Natural killer cell treated with Interleukin-12 subunit alpha and Interleukin-12 subunit beta and Interleukin-15 and Interleukin-18, amount 100 ng/mL, for 72 hours (primary cell): ENCODE results near the gene KASH5. TPM values are rescaled to one million over a fixed set of nuclear protein-coding genes. Genes with fewer than 3 reads are reported as not detected.
A peak's percentile ranks its signal among the peaks of the same experiment; 100 is the strongest.

Experiments used
- ATAC-seq, 2 donors: fragments of 150-1000 bp; cut with Tn5 transposase in 1 of 2; sonication (Bioruptor Pico), chemical (Tn5 transposase) in 1 of 2; 2 replicates each; pipeline ENCODE4 v1.10.0; 2021
- DNase-seq: peaks from one replicate; pipeline ENCODE4 v3.0.0; 2022; ENCODE audit warnings: low spot score
- H3K27ac Mint-ChIP-seq, 2 donors: 1 replicate in 1 of 2; 2 replicates in 1 of 2; pipeline ENCODE4 v1.8.0; 2022; ENCODE audit warnings: mixed read lengths in 2 of 2, mild to moderate bottlenecking in 1 of 2, moderate library complexity in 1 of 2
- H3K27me3 Mint-ChIP-seq, 2 donors: 1 replicate in 1 of 2; 2 replicates in 1 of 2; pipeline ENCODE4 v1.8.0; 2022; ENCODE audit warnings: mixed read lengths in 2 of 2
- H3K36me3 Mint-ChIP-seq: one replicate; pipeline ENCODE4 v1.8.0; 2022; ENCODE audit warnings: mixed read lengths
- H3K4me1 Mint-ChIP-seq, 2 donors: 1 replicate in 1 of 2; 2 replicates in 1 of 2; pipeline ENCODE4 v1.8.0; 2022; ENCODE audit warnings: low read depth in 2 of 2, mixed read lengths in 2 of 2, mild to moderate bottlenecking in 1 of 2
- H3K4me3 Mint-ChIP-seq: one replicate; pipeline ENCODE4 v1.8.0; 2022; ENCODE audit warnings: mixed read lengths
- H3K9me3 Mint-ChIP-seq: 2 replicates; pipeline ENCODE4 v1.8.0; 2022; ENCODE audit warnings: mixed read lengths
- total RNA-seq, 2 donors: library from RNA; stranded (reverse); gene quantifications; one replicate each; pipeline ENCODE4 v1.2.3, GENCODE V29; 2022

KASH5 gene
- total RNA-seq, 2 donors from 2014 or later: 0.56 TPM; not detected in 1

DNA sequence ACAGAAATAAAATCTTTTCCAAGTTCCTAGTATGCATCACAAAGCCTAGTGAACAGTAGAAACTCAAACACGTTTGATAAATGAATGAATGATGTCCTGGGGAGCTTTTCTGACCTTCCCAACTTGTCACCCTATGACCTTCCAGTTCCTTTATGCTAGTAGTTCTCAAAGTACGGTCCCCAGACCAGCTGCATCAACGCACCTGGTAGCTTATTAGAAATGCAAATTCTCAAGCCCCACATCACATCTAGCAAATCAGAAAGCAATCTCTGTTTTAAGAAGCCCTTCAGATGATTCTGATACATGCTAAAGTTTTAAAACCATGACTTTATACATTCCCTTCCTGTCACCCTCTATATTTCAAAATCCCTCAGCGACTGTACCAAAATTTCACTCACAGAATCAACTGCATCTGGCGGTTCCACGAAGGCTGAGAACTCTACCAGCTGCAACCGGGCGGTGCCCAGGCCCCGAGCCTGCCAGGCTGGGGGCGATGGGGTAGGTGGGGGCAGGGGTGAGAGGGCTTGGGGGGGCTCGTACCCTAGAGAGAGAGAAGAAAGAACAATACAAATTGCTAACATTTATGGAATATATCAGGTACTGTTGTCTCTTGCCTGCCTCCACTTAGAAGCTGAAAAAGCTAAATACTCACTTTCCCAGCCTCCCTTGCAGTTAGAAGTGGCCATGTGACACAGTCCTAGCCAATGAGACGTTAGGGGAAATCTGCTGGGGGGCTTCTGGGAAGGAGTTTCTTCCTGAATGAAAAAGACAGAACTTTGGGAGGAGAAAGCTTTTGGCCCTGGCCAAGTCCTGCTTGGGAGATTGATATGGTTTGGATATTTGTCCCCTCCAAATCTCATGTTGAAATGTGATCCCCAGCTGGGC is 39.5 kb upstream of the KASH5 start:
- Mint-ChIP-seq H3K4me3 (no peak overlapping the region), H3K4me1 (peaks cover 11 to 19% of the 10 kb centered on the region in 2 donors), H3K27ac (no peak overlapping the region), H3K9me3 (no peaks in the 10 kb centered on the region), H3K27me3 (peaks cover 0 to 3% of the 10 kb centered on the region in 2 donors), H3K36me3 (no peaks in the 10 kb centered on the region)
- no peak for ATAC-seq
- no peak for DNase-seq

DNA sequence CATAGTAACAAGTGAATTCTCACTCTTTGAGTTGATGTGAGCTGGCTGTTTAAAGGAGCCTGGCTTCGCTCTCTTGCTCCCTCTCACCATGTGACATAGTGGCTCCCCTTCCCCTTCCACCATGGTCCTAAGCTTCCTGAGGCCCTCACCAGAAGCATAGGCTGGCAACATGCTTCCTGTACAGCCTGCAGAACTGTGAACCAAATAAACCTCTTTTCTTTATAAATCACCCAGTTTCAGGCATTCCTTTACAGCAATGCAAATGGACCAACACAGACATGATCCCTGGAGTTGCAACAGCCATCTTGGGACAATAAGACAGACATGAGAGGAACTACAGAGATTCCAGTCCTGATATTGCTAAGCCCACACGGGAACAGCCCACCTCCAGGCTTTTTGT is 38.5 kb upstream of the KASH5 start:
- ATAC-seq (no peak), DNase-seq (no peak)
- Mint-ChIP-seq H3K4me1 (peaks cover 9 to 15% of the 10 kb centered on the region in 2 donors), H3K9me3 (no peaks in the 10 kb centered on the region), H3K27ac (no peak overlapping the region), H3K36me3 (no peaks in the 10 kb centered on the region), H3K27me3 (peaks cover 1 to 3% of the 10 kb centered on the region in 2 donors), H3K4me3 (no peak overlapping the region)

DNA sequence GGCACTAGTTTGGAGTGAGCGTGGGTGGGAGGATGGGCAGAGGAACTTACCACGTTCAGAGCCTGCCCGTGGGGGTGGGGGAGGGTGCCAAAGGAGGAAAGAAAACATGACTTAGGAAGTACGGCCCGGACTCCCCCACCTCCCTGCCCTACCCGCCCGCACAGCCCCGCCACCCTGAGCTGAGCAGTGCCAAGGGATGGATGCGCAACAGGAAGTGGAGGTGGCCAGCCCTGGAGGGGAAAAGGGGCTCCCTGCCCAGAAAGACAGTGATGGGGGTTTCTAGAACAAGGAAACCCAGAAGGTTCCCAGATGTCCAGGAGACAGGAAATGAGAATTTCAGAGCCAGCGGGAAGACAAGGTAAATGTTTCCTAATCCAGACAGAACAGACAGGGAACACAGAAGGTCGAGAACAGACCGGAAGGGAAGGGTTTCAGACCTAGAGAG is 32.1 kb upstream of the KASH5 start:
- Mint-ChIP-seq H3K4me3 (peak overlapping the region; percentile 24), H3K36me3 (no peaks in the 10 kb centered on the region), H3K9me3 (no peaks in the 10 kb centered on the region), H3K27ac (peak overlapping the region in 1 of 2 donors; percentile 56), H3K4me1 (peaks cover 18 to 27% of the 10 kb centered on the region in 2 donors), H3K27me3 (peaks cover 18 to 21% of the 10 kb centered on the region in 2 donors)
- ATAC-seq (no peak), DNase-seq (no peak)

DNA sequence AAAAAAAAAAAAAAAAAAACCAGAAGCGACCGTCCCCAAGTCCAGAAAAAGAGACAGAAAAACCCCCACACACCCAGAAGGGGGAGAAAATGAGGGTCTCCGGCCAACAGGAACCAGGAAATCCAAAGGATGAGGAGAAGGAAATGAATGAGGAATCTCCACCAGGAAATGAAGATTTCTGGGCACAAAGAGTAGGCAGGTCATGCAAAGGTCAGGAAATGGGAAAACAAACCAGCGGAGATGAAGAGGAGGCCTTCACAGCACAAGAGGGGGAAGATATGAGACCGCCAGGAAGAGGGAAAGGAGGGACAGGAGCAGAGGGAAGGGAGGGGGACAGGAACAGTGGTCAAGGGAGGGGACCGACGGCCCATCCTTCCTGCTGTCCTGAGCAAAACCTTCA is 31.7 kb upstream of the KASH5 start:
- no peaks in the 10 kb centered on the region for H3K9me3 Mint-ChIP-seq
- H3K4me3 Mint-ChIP-seq: peak overlapping the region; percentile 24
- H3K36me3 Mint-ChIP-seq: no peaks in the 10 kb centered on the region
- peaks cover 21 to 29% of the 10 kb centered on the region in 2 donors for H3K4me1 Mint-ChIP-seq
- H3K27me3 Mint-ChIP-seq: peaks cover 21% of the 10 kb centered on the region in 2 donors
- DNase-seq (no peak), ATAC-seq (no peak)
- H3K27ac Mint-ChIP-seq: no peak overlapping the region

DNA sequence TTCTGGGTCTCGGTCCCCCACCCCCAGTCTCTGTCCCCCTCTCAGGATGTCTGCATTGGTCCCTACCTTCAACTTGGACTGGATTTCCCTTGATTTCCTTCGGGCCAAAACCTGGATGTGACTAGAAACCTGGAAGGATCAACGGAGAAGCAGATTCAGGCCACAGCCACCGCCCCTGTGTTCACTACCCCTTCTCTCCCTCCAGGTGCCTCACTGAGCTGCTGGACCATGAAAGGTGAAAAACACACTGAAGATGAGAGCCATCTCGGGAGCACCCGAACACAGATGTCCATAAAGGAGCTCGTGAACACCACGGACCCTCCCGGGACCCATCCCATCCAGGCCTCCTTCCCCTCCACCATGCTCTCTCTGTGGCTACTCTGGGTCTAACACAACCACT is 30.9 kb upstream of the KASH5 start:
- Mint-ChIP-seq H3K4me3 (no peak overlapping the region), H3K9me3 (no peaks in the 10 kb centered on the region), H3K4me1 (peaks cover 27 to 29% of the 10 kb centered on the region in 2 donors), H3K27ac (no peak overlapping the region), H3K27me3 (peaks cover 21 to 27% of the 10 kb centered on the region in 2 donors), H3K36me3 (no peaks in the 10 kb centered on the region)
- DNase-seq: no peak
- ATAC-seq: no peak

DNA sequence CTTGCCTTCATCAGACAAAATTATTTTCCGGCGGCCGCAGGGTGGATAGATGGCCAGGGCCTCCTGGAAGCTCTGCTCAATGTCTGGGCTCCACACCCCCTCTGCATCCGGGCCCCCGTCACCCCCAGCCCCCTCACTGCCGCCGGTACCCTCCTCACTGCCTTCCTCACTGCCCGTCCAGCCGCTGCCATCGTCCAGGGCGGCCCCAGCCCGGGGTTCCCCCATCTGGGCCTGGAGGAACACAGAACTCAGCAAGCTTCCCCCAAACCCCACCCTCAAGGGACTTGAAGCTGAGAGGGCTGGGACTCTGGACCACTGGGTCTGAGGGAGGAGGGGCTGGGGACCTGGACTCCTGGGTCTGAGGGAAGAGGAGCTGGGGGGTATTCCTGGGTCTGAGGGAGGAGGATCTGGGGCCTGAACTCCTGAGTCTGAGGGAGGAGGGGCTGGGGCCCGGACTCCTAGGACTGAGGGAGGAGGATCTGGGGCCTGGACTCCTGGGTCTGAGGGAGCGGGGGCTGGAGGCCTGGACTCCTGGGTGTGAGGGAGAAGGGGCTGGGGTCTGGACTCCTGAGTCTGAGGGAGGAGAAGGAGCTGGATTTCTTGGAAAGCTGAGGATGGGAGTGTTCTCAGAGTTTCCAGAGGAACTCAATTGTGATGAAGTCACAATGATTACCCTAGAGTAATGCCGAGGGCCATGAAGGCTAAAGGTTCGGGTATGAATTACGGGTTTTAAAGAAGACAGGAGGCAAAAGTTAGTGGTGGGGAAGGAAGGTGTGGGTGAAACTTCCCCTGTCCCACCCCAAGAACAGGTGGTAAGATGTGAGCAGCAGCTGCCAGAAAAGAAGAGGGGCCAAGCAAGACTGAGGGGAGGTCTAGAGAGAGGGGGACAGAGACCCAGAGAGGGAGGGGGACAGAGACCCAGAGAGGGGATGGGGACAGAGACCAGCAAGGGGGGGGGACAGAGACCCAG is 27.9 kb upstream of the KASH5 start:
- H3K36me3 Mint-ChIP-seq: no peaks in the 10 kb centered on the region
- no peak overlapping the region for H3K27ac Mint-ChIP-seq
- no peak overlapping the region for H3K4me3 Mint-ChIP-seq
- H3K9me3 Mint-ChIP-seq: no peaks in the 10 kb centered on the region
- ATAC-seq (no peak), DNase-seq (no peak)
- peaks cover 15 to 25% of the 10 kb centered on the region in 2 donors for H3K27me3 Mint-ChIP-seq
- peaks cover 29% of the 10 kb centered on the region in 2 donors for H3K4me1 Mint-ChIP-seq

DNA sequence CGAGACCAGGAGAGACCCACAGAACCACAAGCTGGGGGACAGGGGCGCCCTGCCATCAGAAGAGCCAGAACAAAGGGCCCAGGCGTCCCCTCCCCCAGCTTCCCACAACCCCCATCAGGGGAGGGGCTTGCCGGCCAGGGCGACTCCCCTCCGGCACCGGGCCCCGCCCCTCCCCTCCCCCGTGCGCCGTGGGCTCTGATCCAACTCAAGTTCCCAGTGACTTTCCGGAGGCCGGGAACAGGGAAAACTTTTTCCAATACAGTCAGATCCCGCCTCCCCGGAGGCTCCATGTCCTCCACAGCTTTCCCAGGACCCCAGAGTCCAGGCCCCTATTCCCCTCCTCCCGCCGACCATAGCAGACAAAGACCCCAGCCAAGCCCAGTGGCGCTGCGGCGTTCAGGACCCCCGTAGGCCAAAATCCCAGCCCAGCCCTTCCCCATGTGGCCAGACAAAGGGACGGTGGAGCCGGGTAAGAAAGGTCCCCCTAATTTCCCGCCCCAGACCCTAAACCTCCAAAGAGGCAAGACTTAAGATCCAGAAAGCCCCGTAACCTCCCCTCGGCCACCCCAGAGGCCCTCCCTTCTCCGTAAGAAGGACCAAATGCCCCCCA is 26.5 kb upstream of the KASH5 start:
- DNase-seq (no peak), ATAC-seq (no peak)
- no peaks in the 10 kb centered on the region for H3K36me3 Mint-ChIP-seq
- H3K9me3 Mint-ChIP-seq: no peaks in the 10 kb centered on the region
- H3K4me3 Mint-ChIP-seq: peak overlapping the region; percentile 42
- H3K27ac Mint-ChIP-seq: no peak overlapping the region
- H3K4me1 Mint-ChIP-seq: peaks cover 18 to 20% of the 10 kb centered on the region in 2 donors
- peaks cover 7 to 21% of the 10 kb centered on the region in 2 donors for H3K27me3 Mint-ChIP-seq

DNA sequence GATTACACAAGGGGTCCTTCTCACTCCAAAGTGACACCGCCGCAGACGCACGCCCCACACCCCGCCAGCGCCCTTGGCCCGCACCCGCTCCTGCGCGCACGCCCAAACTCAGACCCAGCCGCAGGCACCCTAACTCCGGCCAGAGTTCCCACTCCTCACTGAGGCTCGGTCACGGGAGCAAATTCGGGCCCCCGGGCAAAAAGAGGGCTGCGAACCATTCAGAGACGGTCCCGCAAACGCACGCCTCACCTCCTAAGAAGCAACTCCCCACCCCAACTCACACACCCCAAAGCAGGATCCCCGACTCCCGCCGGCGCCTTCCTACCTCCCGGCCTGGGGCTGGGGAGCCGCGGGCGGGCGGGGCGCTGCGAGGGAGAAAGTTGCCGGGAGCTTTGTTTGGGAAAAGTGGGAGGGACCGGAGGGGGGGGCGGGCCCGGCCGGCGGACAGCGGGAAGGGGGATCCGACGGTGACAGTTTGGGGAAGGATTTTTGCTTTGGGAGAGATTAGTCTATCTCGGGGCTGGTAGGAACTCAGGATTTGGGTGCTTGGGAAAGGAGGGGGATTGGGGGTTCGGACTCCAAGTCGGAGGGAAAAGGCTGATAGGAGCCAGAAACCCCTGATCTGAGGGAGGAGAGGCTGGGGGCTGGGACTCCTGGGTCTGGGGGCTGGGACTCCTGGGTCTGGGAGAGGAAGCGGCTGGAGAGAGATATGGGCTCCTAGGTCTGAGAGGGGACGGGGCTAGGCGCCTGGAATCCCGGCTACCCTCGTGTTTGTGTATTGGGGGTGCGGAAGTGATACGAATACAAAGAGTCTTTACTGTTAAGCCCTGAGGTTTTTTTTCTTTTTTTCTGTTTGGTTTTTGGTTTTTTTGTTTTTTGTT is 25.8 kb upstream of the KASH5 start, which contains the start of gene TEAD2:
TEAD2 (minus strand) TSS at position 369 of the 881 bp plus-strand sequence. CDS start 2,341 bp downstream, outside the sequence.
- DNase-seq (no peak), ATAC-seq (no peak)
- Mint-ChIP-seq H3K27ac (no peak within 1 kb of the TSS), H3K36me3 (no peaks in the 10 kb centered on the region), H3K9me3 (no peaks in the 10 kb centered on the region), H3K4me3 (peak within 1 kb of the TSS; percentile 42), H3K27me3 (peaks cover 0 to 21% of the 10 kb centered on the region in 2 donors), H3K4me1 (peaks cover 11 to 20% of the 10 kb centered on the region in 2 donors)

DNA sequence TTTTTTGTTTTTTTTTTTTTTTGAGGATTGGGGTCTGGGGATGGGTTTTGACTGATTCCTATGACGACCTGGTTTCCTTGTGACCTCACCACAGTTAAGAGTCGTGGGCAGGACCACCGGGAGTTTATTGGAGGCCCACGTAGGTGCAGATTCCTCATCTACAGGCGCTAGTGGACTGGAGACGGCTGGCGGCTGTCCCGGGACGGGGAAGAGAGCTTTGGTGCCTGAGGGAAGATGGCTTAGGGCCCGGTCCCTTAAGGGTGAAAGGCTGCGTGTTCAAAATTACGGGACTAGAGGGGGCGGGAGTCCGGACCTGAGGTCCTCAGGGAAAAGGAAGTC is 25.2 kb upstream of the KASH5 start:
- Mint-ChIP-seq H3K4me3 (no peak overlapping the region), H3K27ac (no peak overlapping the region), H3K36me3 (no peaks in the 10 kb centered on the region), H3K27me3 (peaks cover 0 to 21% of the 10 kb centered on the region in 2 donors), H3K4me1 (peaks cover 11 to 20% of the 10 kb centered on the region in 2 donors), H3K9me3 (no peaks in the 10 kb centered on the region)
- ATAC-seq: no peak
- DNase-seq: no peak

DNA sequence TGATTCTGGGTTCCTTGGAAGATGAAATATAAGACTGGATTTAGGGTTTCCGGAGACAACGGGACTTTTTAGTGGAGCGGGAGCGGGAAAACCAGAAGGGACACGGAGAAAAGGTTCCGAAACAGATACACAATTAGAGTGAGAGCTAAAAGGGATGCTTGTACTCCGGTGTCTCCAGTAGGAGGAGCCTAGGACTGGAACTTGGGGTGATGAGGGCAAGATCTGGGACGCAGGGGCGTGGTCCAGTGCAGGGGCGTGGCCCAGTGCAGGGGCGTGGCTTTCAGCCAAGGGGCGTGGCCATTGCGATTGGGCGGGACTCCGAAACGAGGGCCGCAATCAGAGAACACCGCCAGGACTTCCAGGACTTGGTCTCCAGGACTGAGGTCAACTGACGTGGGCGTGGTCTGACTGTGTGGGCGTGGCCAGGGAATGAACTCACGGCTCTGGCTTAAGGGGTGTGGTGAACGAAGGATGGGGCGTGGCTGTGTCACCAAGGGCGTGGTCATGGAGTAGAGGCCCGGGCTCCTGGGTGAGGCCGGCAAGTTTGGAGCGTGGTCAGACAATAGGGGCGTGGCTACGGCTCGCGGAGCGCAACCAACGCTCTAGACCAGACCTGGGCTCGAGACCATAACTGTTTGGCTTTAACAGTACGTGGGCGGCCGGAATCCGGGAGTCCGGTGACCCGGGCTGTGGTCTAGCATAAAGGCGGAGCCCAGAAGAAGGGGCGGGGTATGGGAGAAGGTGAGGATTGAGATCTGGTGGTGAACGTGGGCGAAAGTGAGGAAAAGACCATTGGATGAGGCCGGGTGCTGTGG is 24.6 kb upstream of the KASH5 start, which contains the start of gene DKKL1:
DKKL1 (plus strand) TSS at position 610 of the 815 bp plus-strand sequence; CDS start at position 732, 122 bp downstream.
- H3K4me1 Mint-ChIP-seq: peaks cover 11 to 20% of the 10 kb centered on the region in 2 donors
- H3K27ac Mint-ChIP-seq: no peak within 1 kb of the TSS
- DNase-seq (peak; percentile 92), ATAC-seq (peak; percentile 94 to 96)
- H3K9me3 Mint-ChIP-seq: no peaks in the 10 kb centered on the region
- peaks cover 0 to 21% of the 10 kb centered on the region in 2 donors for H3K27me3 Mint-ChIP-seq
- no peak within 1 kb of the TSS for H3K4me3 Mint-ChIP-seq
- no peaks in the 10 kb centered on the region for H3K36me3 Mint-ChIP-seq

DNA sequence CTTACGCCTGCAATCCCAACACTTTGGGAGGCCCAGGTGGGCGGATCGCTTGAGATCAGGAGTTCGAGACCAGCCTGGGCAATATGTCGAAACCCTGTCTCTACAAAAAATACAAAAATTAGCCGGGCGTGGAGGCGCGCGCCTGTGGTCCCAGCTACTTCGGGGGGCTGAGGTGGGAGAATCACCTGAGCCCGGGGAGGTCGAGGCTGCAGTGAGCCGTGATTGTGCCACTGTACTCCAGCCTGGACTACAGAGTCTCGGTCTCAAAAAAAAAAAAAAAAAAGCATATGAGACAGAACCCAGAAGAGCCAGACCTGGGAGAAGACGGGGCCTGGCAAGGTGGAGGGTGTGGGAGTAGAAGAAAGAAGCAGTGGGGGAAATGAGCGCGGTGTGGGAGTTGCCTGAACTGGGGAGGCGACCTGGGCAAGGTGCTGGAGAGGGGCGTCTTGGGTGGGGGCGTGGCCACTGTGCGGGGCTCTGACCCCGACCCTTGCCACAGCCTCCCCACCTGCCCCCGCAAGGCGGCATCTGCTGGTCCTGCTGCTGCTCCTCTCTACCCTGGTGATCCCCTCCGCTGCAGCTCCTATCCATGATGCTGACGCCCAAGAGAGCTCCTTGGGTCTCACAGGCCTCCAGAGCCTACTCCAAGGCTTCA is 23.8 kb upstream of the KASH5 start:
- Mint-ChIP-seq H3K4me1 (peaks cover 11 to 20% of the 10 kb centered on the region in 2 donors), H3K36me3 (peaks cover 5% of the 10 kb centered on the region), H3K9me3 (no peaks in the 10 kb centered on the region), H3K4me3 (no peak overlapping the region), H3K27me3 (peaks cover 0 to 21% of the 10 kb centered on the region in 2 donors), H3K27ac (no peak overlapping the region)
- no peak for DNase-seq
- no peak for ATAC-seq
